OCI-LY7 (cell line): ENCODE measurements around the gene SFPQ. TPM values are rescaled to one million over a fixed set of nuclear protein-coding genes. Genes with fewer than 3 reads are reported as not detected.

Source experiments
- BruUV-seq: library from RNA; stranded (reverse); fragments of 400-500 nt; replicated peaks from 2 replicates; lab custom pipeline; 2021; lab: Mats Ljungman, UMichigan
- CTCF ChIA-PET: fragments of 300-600 bp; sonication (Branson Sonifier 250); formaldehyde crosslinking; loops from one replicate; lab custom pipeline; 2022; ENCODE audit warnings: antibody characterized with exemption; ENCODE audit not compliant: unreplicated experiment; lab: Charles Lee
- POLR2A ChIA-PET: fragments of 300-600 bp; sonication (Branson Sonifier 250); formaldehyde crosslinking; loops from one replicate; lab custom pipeline; 2022; ENCODE audit warnings: antibody characterized with exemption; lab: Charles Lee
- DNase-seq: peaks from one replicate; pipeline ENCODE4 v3.0.0-alpha.2; 2015; ENCODE audit warnings: low spot score
- H2AFZ ChIP-seq: fragments of 200-600 bp; sonication (generic), shearing (Covaris generic); 2 replicates; pipeline ENCODE4 v1.6.1; 2014; ENCODE audit warnings: mild to moderate bottlenecking, antibody characterized with exemption, low read length, moderate library complexity
- H3K27ac ChIP-seq: fragments of 200-600 bp; sonication (generic); 2 replicates; pipeline ENCODE4 v1.5.1; 2014; ENCODE audit warnings: mixed run types, low read depth, mild to moderate bottlenecking, moderate library complexity, low read length, inconsistent platforms; ENCODE audit not compliant: poor library complexity, severe bottlenecking
- H3K36me3 ChIP-seq: fragments of 200-600 bp; sonication (generic); 2 replicates; pipeline ENCODE4 v1.6.1; 2014; ENCODE audit warnings: mild to moderate bottlenecking, antibody characterized with exemption, low read length, moderate library complexity, mixed read lengths; ENCODE audit not compliant: insufficient read depth
- H3K4me1 ChIP-seq: fragments of 200-600 bp; sonication (generic); 2 replicates; pipeline ENCODE4 v1.5.1; 2014; ENCODE audit warnings: mild to moderate bottlenecking, low read length; ENCODE audit not compliant: insufficient read depth, poor library complexity, severe bottlenecking
- H3K4me2 ChIP-seq: fragments of 200-600 bp; sonication (generic); 2 replicates; pipeline ENCODE4 v1.6.1; 2014; ENCODE audit warnings: mild to moderate bottlenecking, low read length
- H3K4me3 ChIP-seq: fragments of 200-600 bp; sonication (generic); 2 replicates; pipeline ENCODE4 v1.5.1; 2014; ENCODE audit warnings: mild to moderate bottlenecking, low read depth, low read length; ENCODE audit not compliant: poor library complexity, severe bottlenecking
- H3K79me2 ChIP-seq: fragments of 200-600 bp; sonication (generic); 2 replicates; pipeline ENCODE4 v1.6.1; 2016; ENCODE audit warnings: low read depth, mild to moderate bottlenecking, low read length, moderate library complexity, mixed read lengths; ENCODE audit not compliant: insufficient read depth
- H3K9me2 ChIP-seq: fragments of 200-600 bp; sonication (generic); 2 replicates; pipeline ENCODE4 v1.6.1; 2016; ENCODE audit warnings: mild to moderate bottlenecking, low read length, mixed read lengths; ENCODE audit not compliant: insufficient read depth
- H3K9me3 ChIP-seq: fragments of 200-600 bp; sonication (generic); 2 replicates; pipeline ENCODE4 v1.6.1; 2014; ENCODE audit warnings: mild to moderate bottlenecking, mixed run types, low read length, mixed read lengths
- H4K20me1 ChIP-seq: fragments of 200-600 bp; sonication (generic); 2 replicates; pipeline ENCODE4 v1.6.1; 2014; ENCODE audit warnings: mild to moderate bottlenecking, antibody characterized with exemption, low read length, moderate library complexity, mixed read lengths; ENCODE audit not compliant: insufficient read depth
- CTCF ChIP-seq: fragments of 200-600 bp; sonication (generic); conservative IDR thresholded peaks from 2 replicates; pipeline ENCODE4 v1.5.1; 2014; ENCODE audit warnings: mild to moderate bottlenecking, antibody characterized with exemption, low read length, moderate library complexity, mixed read lengths
- EZH2phosphoT487 ChIP-seq: fragments of 200-600 bp; sonication (generic); IDR thresholded peaks from 2 replicates; pipeline ENCODE4 v1.6.1; 2018; ENCODE audit warnings: low read depth, borderline replicate concordance, mild to moderate bottlenecking, mixed run types, antibody characterized with exemption, low read length, moderate library complexity, mixed read lengths
- intact Hi-C: fragments of 100-400 bp; cut with micrococcal nuclease; formaldehyde crosslinking; loops from one replicate; pipeline ENCODE4 v1.10.0; 2022; ENCODE audit not compliant: unreplicated experiment
- total RNA-seq, 2 experiments: library from RNA; depleted of rRNA in 1 of 2; stranded (reverse); fragments of >200 nt in 1 of 2; shearing (Covaris generic) in 1 of 2; gene quantifications; 2 replicates each; pipeline ENCODE4 v1.2.3, GENCODE V29; 2014 to 2022

Gene SFPQ
- total RNA-seq, 2 experiments from 2014 or later, result 395 to 532 TPM

GRCh38 chr1:35190784-35191183 lies 2.2 kb downstream of the SFPQ start:
- Histone ChIP-seq H3K36me3 (peaks cover 70% of the 10 kb centered on the region), H3K4me1 (peaks cover 41% of the 10 kb centered on the region), H3K27ac (no peak overlapping the region), H3K9me2 (no peaks in the 10 kb centered on the region), H3K9me3 (no peaks in the 10 kb centered on the region), H4K20me1 (peaks cover 60% of the 10 kb centered on the region), H3K79me2 (peaks cover 72% of the 10 kb centered on the region), H3K4me3 (peak overlapping the region; percentile 98), H2AFZ (no peak overlapping the region), H3K4me2 (peak overlapping the region; percentile 76)
- no peak for DNase-seq
- intact Hi-C loops, result loop anchor here (5.0 kb wide), 1 partner anchor 333 kb away; the partner anchor contains the start of gene SMIM12
- BruUV-seq, result TSS peak; percentile 69
- no peak for TF ChIP-seq EZH2phosphoT487
- no peak for TF ChIP-seq CTCF
- ChIA-PET POLR2A (interaction anchor here (0.6 to 0.9 kb wide), 4 partner anchors 8 to 294 kb away, joined by 3 read pairs; no protein-coding TSS in a partner anchor), CTCF (no interaction called here)

GRCh38 chr1:35188578-35189392 lies 4.2 kb downstream of the SFPQ start:
- Histone ChIP-seq H3K4me1 (peaks cover 39% of the 10 kb centered on the region), H4K20me1 (peaks cover 78% of the 10 kb centered on the region), H3K4me2 (peak overlapping the region; percentile 76; the same call in 1 of the 2 replicates), H3K4me3 (no peak overlapping the region), H3K9me3 (no peaks in the 10 kb centered on the region), H3K27ac (no peak overlapping the region), H3K36me3 (peaks cover 90% of the 10 kb centered on the region), H3K9me2 (no peaks in the 10 kb centered on the region), H2AFZ (no peak overlapping the region), H3K79me2 (peaks cover 92% of the 10 kb centered on the region)
- intact Hi-C loops, result no loop called here
- no peak for TF ChIP-seq CTCF
- TF ChIP-seq EZH2phosphoT487, result no peak
- no peak for DNase-seq
- ChIA-PET CTCF (no interaction called here), POLR2A (no interaction called here)
- no TSS peak for BruUV-seq

- Histone ChIP-seq H3K4me3 (no peak overlapping the region), H2AFZ (no peak overlapping the region), H3K4me1 (peaks cover 34% of the 10 kb centered on the region), H3K36me3 (peaks cover 99% of the 10 kb centered on the region), H3K9me3 (no peaks in the 10 kb centered on the region), H4K20me1 (peaks cover 85% of the 10 kb centered on the region), H3K27ac (no peak overlapping the region), H3K79me2 (peaks cover 100% of the 10 kb centered on the region), H3K9me2 (no peaks in the 10 kb centered on the region), H3K4me2 (no peak overlapping the region)
- ChIA-PET CTCF (no interaction called here), POLR2A (no interaction called here)
- no TSS peak for BruUV-seq
- no peak for DNase-seq
- intact Hi-C loops, result no loop called here
- TF ChIP-seq EZH2phosphoT487, result no peak
- no peak for TF ChIP-seq CTCF
These were observed 5.1 kb downstream of the SFPQ start for GRCh38 chr1:35187816-35188342.
